HUDEP-2 (cell line): ENCODE results near the gene GRIP2.

ENCODE experiments used
- DNase-seq, 76 experiments: peaks; one replicate each; lab custom pipeline; 2025; ENCODE audit not compliant: unreplicated experiment in 76 of 76; lab: John Stamatoyannopoulos, UW

The GRIP2 gene

GRCh38 chr3:14440531-14441239 is 99.5 kb downstream of the GRIP2 start:
- no peak for DNase-seq

- no peak for DNase-seq
Observed at GRCh38 chr3:14440168-14440518, 100.0 kb downstream of the GRIP2 start.

GRCh38 chr3:14439501-14440167 is 100.5 kb downstream of the GRIP2 start:
- peak in 66 of 76 experiments; percentile 3 to 75 (median 52) for DNase-seq
